Endodermal cell (in vitro differentiated cells): Measurements from ENCODE around the gene SREBF2. TPM values are rescaled to one million over a fixed set of nuclear protein-coding genes. Genes with fewer than 3 reads are reported as not detected.

Experiments
- DNase-seq: peaks from one replicate; pipeline ENCODE4 v3.0.0-alpha.2; 2017
- H3K27ac ChIP-seq: 2 replicates; pipeline ENCODE4 v1.5.1; 2013; ENCODE audit warnings: mild to moderate bottlenecking, low read depth, low read length, moderate library complexity
- H3K27me3 ChIP-seq: 2 replicates; pipeline ENCODE4 v1.6.1; 2013; ENCODE audit warnings: mild to moderate bottlenecking, low read length, moderate library complexity; ENCODE audit not compliant: insufficient read depth, control insufficient read depth, poor library complexity, severe bottlenecking
- H3K36me3 ChIP-seq: 2 replicates; pipeline ENCODE4 v1.7.0; 2013; ENCODE audit warnings: mild to moderate bottlenecking, low read length, moderate library complexity; ENCODE audit not compliant: control insufficient read depth, insufficient read depth
- H3K4me1 ChIP-seq: one replicate; pipeline ENCODE4 v1.7.0; 2013; ENCODE audit warnings: low read length; ENCODE audit not compliant: control insufficient read depth, insufficient read depth
- H3K4me3 ChIP-seq: 2 replicates; pipeline ENCODE4 v1.5.1; 2013; ENCODE audit warnings: mild to moderate bottlenecking, low read length, moderate library complexity
- H3K9ac ChIP-seq: 2 replicates; pipeline ENCODE4 v1.6.1; 2013; ENCODE audit warnings: mild to moderate bottlenecking, low read length, moderate library complexity; ENCODE audit not compliant: poor library complexity, severe bottlenecking; ENCODE audit errors: extremely low read depth
- H3K9me3 ChIP-seq: 2 replicates; pipeline ENCODE4 v1.6.1; 2013; ENCODE audit warnings: mild to moderate bottlenecking, low read length, moderate library complexity; ENCODE audit not compliant: control insufficient read depth
- H3K27ac Mint-ChIP-seq: 2 replicates; pipeline ENCODE4 v1.8.0; 2020; ENCODE audit warnings: mixed read lengths
- H3K27me3 Mint-ChIP-seq: 2 replicates; pipeline ENCODE4 v1.8.0; 2021; ENCODE audit warnings: mild to moderate bottlenecking, mixed read lengths; ENCODE audit not compliant: insufficient read depth
- H3K36me3 Mint-ChIP-seq: 2 replicates; pipeline ENCODE4 v1.8.0; 2020; ENCODE audit warnings: low read depth, mixed read lengths
- H3K4me1 Mint-ChIP-seq: 2 replicates; pipeline ENCODE4 v1.8.0; 2020; ENCODE audit warnings: mixed read lengths
- H3K4me3 Mint-ChIP-seq: 2 replicates; pipeline ENCODE4 v1.8.0; 2020; ENCODE audit warnings: mild to moderate bottlenecking, moderate library complexity, mixed read lengths
- H3K9me3 Mint-ChIP-seq: 2 replicates; pipeline ENCODE4 v1.8.0; 2020; ENCODE audit warnings: mild to moderate bottlenecking, mixed read lengths
- WGBS, 2 experiments: methylation state at CpG; one replicate each; pipeline versions ENCODE4 v1.1.5 to v1.1.7; 2013; ENCODE audit warnings: missing lambda C conversion rate in 2 of 2, mixed read lengths in 1 of 2; ENCODE audit not compliant: insufficient coverage in 1 of 2, insufficient read length in 1 of 2; 5-methylcytosine and 5-hydroxymethylcytosine counted together
- total RNA-seq, 2 donors: library from RNA; stranded (reverse); fragmentation: NEBNext Ultra II Directional in 1 of 2; extraction: Animal tissue kit (Norgen Biotek cat#: 25700) in 1 of 2; gene quantifications; 2 replicates in 1 of 2; 3 replicates in 1 of 2; pipeline ENCODE4 v1.2.1, GENCODE V29; 2021
- TF ChIP-seq, protein P1 (sequence below): fragments of 200-600 bp; sonication (generic); conservative IDR thresholded peaks from 2 replicates; pipeline ENCODE4 v1.5.0; 2021; ENCODE audit warnings: antibody characterized with exemption, mild to moderate bottlenecking

The SREBF2 gene
- total RNA-seq, 2 donors from 2014 or later, result 125 to 135 TPM

DNA sequence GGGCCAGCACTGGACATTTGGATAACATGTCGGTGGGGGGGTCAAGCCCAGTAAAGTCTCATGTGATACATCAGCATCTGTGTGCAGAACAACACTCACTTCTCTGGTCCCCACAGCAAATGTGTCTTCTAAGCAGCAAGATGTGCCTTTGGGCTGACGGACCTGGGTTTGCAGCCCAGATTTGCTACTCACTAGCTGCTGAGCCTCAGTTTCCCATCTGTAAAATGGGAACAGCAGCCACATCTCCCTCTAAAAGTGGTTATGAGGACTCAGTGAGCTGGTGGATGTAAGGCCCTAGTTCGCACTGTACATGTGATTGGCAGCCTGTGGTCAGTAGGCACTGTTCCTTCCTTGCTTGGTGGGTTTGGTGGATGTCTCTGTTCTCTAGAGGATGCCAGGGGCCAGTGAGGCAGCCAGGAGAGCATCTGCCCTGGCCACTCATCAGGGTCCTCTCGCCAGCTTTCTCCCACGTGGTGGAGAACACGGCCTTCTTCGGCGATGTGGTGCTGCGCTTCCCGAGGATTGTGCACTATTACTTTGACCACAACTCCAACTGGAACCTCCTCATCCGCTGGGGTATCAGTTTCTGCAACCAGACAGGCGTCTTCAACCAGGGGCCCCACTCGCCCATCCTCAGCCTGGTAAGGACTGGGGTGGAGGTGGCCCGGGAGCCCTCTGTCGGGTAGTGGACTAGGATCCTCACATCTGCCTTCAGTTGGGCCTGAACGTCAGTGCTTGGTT is 19.9 kb upstream of the SREBF2 start:
- no peaks in the 10 kb centered on the region for H3K27me3 Mint-ChIP-seq
- Histone ChIP-seq H3K27ac (no peak overlapping the region), H3K9ac (no peak overlapping the region), H3K27me3 (no peaks in the 10 kb centered on the region), H3K36me3 (peaks cover 23% of the 10 kb centered on the region), H3K4me3 (no peak overlapping the region), H3K4me1 (no peaks in the 10 kb centered on the region), H3K9me3 (no peaks in the 10 kb centered on the region)
- H3K9me3 Mint-ChIP-seq, result no peaks in the 10 kb centered on the region
- no peaks in the 10 kb centered on the region for H3K4me1 Mint-ChIP-seq
- DNase-seq, result no peak
- peaks cover 39% of the 10 kb centered on the region for H3K36me3 Mint-ChIP-seq
- TF ChIP-seq, protein P1, sequence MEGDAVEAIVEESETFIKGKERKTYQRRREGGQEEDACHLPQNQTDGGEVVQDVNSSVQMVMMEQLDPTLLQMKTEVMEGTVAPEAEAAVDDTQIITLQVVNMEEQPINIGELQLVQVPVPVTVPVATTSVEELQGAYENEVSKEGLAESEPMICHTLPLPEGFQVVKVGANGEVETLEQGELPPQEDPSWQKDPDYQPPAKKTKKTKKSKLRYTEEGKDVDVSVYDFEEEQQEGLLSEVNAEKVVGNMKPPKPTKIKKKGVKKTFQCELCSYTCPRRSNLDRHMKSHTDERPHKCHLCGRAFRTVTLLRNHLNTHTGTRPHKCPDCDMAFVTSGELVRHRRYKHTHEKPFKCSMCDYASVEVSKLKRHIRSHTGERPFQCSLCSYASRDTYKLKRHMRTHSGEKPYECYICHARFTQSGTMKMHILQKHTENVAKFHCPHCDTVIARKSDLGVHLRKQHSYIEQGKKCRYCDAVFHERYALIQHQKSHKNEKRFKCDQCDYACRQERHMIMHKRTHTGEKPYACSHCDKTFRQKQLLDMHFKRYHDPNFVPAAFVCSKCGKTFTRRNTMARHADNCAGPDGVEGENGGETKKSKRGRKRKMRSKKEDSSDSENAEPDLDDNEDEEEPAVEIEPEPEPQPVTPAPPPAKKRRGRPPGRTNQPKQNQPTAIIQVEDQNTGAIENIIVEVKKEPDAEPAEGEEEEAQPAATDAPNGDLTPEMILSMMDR, result no peak
- 91 to 93% methylated on average over 13 to 16 of the region's 16 CpGs for WGBS, 2 experiments
- H3K27ac Mint-ChIP-seq, result no peak overlapping the region
- H3K4me3 Mint-ChIP-seq, result no peak overlapping the region

DNA sequence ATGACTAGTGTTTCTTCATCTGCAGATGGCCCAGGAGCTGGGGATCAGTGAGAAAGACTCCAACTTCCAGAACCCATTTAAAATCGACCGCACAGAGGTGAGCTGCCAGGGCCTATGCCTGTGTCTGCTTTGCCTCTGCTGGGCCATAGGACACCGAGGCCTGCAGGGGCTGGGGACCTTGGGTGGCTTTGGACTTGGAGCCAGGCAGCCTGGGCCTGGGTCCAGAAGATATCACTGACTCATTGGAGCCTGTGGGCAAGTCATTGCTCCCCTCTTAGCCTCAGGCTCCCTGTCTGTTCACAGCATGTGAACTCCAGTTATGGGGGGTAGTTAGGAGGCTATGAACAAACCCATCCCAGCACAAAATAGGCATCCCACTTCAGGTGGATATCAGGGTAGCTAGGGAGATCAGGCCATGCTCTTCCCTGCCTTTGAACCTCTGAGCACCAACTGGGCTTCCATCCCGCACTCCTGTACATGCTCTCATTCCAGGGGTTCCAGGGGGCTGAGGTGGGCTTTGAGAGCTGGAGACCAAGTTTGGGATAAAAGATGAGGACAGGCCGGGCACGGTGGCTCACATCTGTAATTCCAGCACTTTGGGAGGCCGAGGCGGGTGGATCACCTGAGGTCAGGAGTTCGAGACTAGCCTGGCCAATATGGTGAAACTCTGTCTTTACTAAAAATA is 19.0 kb upstream of the SREBF2 start:
- Mint-ChIP-seq H3K4me1 (no peaks in the 10 kb centered on the region), H3K36me3 (peaks cover 37% of the 10 kb centered on the region), H3K27ac (no peak overlapping the region), H3K4me3 (no peak overlapping the region), H3K9me3 (no peaks in the 10 kb centered on the region), H3K27me3 (no peaks in the 10 kb centered on the region)
- H3K9ac ChIP-seq, result no peak overlapping the region
- H3K4me1 ChIP-seq, result no peaks in the 10 kb centered on the region
- H3K4me3 ChIP-seq, result no peak overlapping the region
- no peak overlapping the region for H3K27ac ChIP-seq
- DNase-seq, result no peak
- WGBS, 2 experiments, result 93 to 100% methylated on average over 6 to 9 of the region's 9 CpGs
- TF ChIP-seq, protein P1, result no peak
- no peaks in the 10 kb centered on the region for H3K9me3 ChIP-seq
- H3K27me3 ChIP-seq, result no peaks in the 10 kb centered on the region
- H3K36me3 ChIP-seq, result peaks cover 22% of the 10 kb centered on the region

DNA sequence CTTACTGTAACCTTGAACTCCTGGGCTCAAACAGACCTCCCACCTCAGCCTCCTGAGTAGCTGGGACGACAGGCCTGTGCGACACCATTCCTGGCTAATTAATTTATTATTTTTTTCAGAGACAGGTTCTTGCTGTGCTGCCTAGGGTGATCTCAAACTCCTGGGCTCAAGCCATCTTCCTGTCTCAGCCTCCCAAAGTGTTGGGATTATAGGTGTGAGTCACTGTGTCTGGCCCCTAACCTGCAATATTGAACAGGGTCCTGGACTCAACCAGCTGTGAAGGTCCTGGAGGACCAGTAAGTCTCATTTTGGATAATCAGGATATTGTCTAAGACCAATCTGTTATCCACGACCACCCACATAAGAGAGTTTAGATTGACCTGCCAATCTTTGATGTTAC is 17.2 kb upstream of the SREBF2 start:
- Histone ChIP-seq H3K36me3 (peaks cover 19% of the 10 kb centered on the region), H3K4me1 (no peaks in the 10 kb centered on the region), H3K27ac (no peak overlapping the region), H3K4me3 (no peak overlapping the region), H3K9ac (no peak overlapping the region), H3K27me3 (no peaks in the 10 kb centered on the region), H3K9me3 (no peaks in the 10 kb centered on the region)
- Mint-ChIP-seq H3K27me3 (no peaks in the 10 kb centered on the region), H3K36me3 (peaks cover 34% of the 10 kb centered on the region), H3K4me1 (no peaks in the 10 kb centered on the region), H3K9me3 (no peaks in the 10 kb centered on the region), H3K27ac (no peak overlapping the region), H3K4me3 (no peak overlapping the region)
- DNase-seq, result no peak
- TF ChIP-seq, protein P1, result no peak
- WGBS, 2 experiments, result 94 to 100% methylated on average over 1 to 3 of the region's 3 CpGs
